HepG2 (cell line): Measurements from ENCODE around the gene POLE3. TPM values are rescaled to one million over a fixed set of nuclear protein-coding genes. Genes with fewer than 3 reads are reported as not detected.

ENCODE experiments used
- ASH2L ChIP-seq: fragments of 300-600, 200-600 bp; sonication (generic); IDR thresholded peaks from 2 replicates; pipeline ENCODE4 v1.7.0; 2017; ENCODE audit warnings: low read depth, mild to moderate bottlenecking, moderate library complexity, mixed read lengths, low read length; ENCODE audit not compliant: insufficient read length
- BRD4 ChIP-seq: sonication (generic); formaldehyde crosslinking; IDR thresholded peaks from 2 replicates; pipeline ENCODE4 v1.4.0; 2020; ENCODE audit warnings: missing genetic modification reagents
- DRAP1 ChIP-seq: IDR thresholded peaks from 2 replicates; pipeline ENCODE4 v1.6.1; 2016; ENCODE audit warnings: missing genetic modification reagents, missing compliant biosample characterization
- HNF1B ChIP-seq: sonication (generic); formaldehyde crosslinking; IDR thresholded peaks from 2 replicates; pipeline ENCODE4 v1.5.1; 2020; ENCODE audit warnings: mild to moderate bottlenecking, moderate library complexity, missing genetic modification reagents
- KLF12 ChIP-seq: sonication (generic); formaldehyde crosslinking; IDR thresholded peaks from 2 replicates; pipeline ENCODE4 v1.4.0; 2020; ENCODE audit warnings: missing genetic modification reagents, borderline replicate concordance
- MED1 ChIP-seq: sonication (generic); formaldehyde crosslinking; IDR thresholded peaks from 2 replicates; pipeline ENCODE4 v1.4.0; 2020; ENCODE audit warnings: missing genetic modification reagents
- MEF2D ChIP-seq: sonication (generic); formaldehyde crosslinking; IDR thresholded peaks from 2 replicates; pipeline ENCODE4 v1.5.1; 2020; ENCODE audit warnings: mild to moderate bottlenecking, missing genetic modification reagents
- MEIS1 ChIP-seq: sonication (generic); formaldehyde crosslinking; IDR thresholded peaks from 2 replicates; pipeline ENCODE4 v1.9.0; 2021; ENCODE audit warnings: mild to moderate bottlenecking, missing genetic modification reagents, moderate library complexity, borderline replicate concordance
- MIER2 ChIP-seq: IDR thresholded peaks from 2 replicates; pipeline ENCODE4 v1.6.1; 2016; ENCODE audit warnings: missing biosample characterization, missing genetic modification reagents
- NFYB ChIP-seq: sonication (generic); formaldehyde crosslinking; IDR thresholded peaks from 2 replicates; pipeline ENCODE4 v1.4.0; 2020; ENCODE audit warnings: missing genetic modification reagents
- POLR2G ChIP-seq: fragments of 200-400 bp; formaldehyde crosslinking; IDR thresholded peaks from 2 replicates; pipeline ENCODE4 v1.6.1; 2018; ENCODE audit warnings: mild to moderate bottlenecking, low read depth, low read length, moderate library complexity
- RAD21 ChIP-seq: fragments of 450-650 bp; formaldehyde crosslinking; IDR thresholded peaks from 2 replicates; pipeline ENCODE4 v1.5.0; 2020; ENCODE audit warnings: mild to moderate bottlenecking
- ZNF180 ChIP-seq: sonication (generic); formaldehyde crosslinking; IDR thresholded peaks from 2 replicates; pipeline ENCODE4 v1.4.0; 2020; ENCODE audit warnings: low read depth, missing genetic modification reagents, borderline replicate concordance
- ZNF24 ChIP-seq: fragments of 450-650 bp; IDR thresholded peaks from 2 replicates; pipeline ENCODE4 v1.6.1; 2017; ENCODE audit warnings: antibody characterized with exemption, mild to moderate bottlenecking
- ZNF281 ChIP-seq: sonication (generic); formaldehyde crosslinking; IDR thresholded peaks from 2 replicates; pipeline ENCODE4 v1.4.0; 2020; ENCODE audit warnings: missing genetic modification reagents, borderline replicate concordance
- ZNF44 ChIP-seq: sonication (generic); formaldehyde crosslinking; IDR thresholded peaks from 2 replicates; pipeline ENCODE4 v1.5.1; 2020; ENCODE audit warnings: mild to moderate bottlenecking, missing genetic modification reagents
- ZNF660 ChIP-seq: sonication (generic); formaldehyde crosslinking; IDR thresholded peaks from 2 replicates; pipeline ENCODE4 v1.5.1; 2020; ENCODE audit warnings: mild to moderate bottlenecking, low read depth, missing genetic modification reagents, borderline replicate concordance
- ZNF766 ChIP-seq: sonication (generic); formaldehyde crosslinking; IDR thresholded peaks from 2 replicates; pipeline ENCODE4 v1.5.0; 2020; ENCODE audit warnings: missing genetic modification reagents, borderline replicate concordance
- ZNF788 ChIP-seq: sonication (generic); formaldehyde crosslinking; IDR thresholded peaks from 2 replicates; pipeline ENCODE4 v1.5.0; 2020; ENCODE audit warnings: mild to moderate bottlenecking, missing genetic modification reagents, borderline replicate concordance
- ZNF850 ChIP-seq: sonication (generic); formaldehyde crosslinking; conservative IDR thresholded peaks from 2 replicates; pipeline ENCODE4 v1.9.0; 2021; ENCODE audit warnings: mild to moderate bottlenecking, missing genetic modification reagents
- polyA plus RNA-seq, 8 experiments: library from polyadenylated mRNA; depleted of rRNA in 3 of 8; stranded (reverse) in 7 of 8; unstranded in 1 of 8; fragments of >200 nt; fragmentation: Illumina TruSeq in 4 of 8; extraction: Trizol in 4 of 8; gene quantifications; 2 replicates each; pipeline versions ENCODE4 v1.2.1 to v1.2.3, GENCODE V29; 2011 to 2016; ENCODE audit warnings: low read depth in 4 of 8, missing spikeins in 1 of 8, mixed read lengths in 1 of 8; ENCODE audit not compliant: insufficient read depth in 1 of 8
- total RNA-seq, 5 experiments: library from RNA; depleted of rRNA; stranded (reverse); fragments of >200 nt; fragmentation: Illumina TruSeq; extraction: Trizol; gene quantifications; 2 replicates each; pipeline ENCODE4 v1.2.3, GENCODE V29; 2016; ENCODE audit warnings: low read depth in 1 of 5
- TF ChIP-seq, protein P1 (sequence below): sonication (generic); formaldehyde crosslinking; IDR thresholded peaks from 2 replicates; pipeline ENCODE4 v1.5.0; 2020; ENCODE audit warnings: missing genetic modification reagents, mild to moderate bottlenecking, borderline replicate concordance
- TF ChIP-seq, protein P2 (sequence below): sonication (generic); formaldehyde crosslinking; IDR thresholded peaks from 2 replicates; pipeline ENCODE4 v1.4.0; 2020; ENCODE audit warnings: missing genetic modification reagents; ENCODE audit errors: not compliant biosample characterization

Gene POLE3
- total and polyA plus RNA-seq, 2 of the 13 experiments (the other 11 are each of a cell fraction or from before 2014, with no cell fraction given), result 36.0 to 77.2 TPM

GRCh38 chr9:113381909-113382411 is 28.5 kb downstream of the POLE3 start (continued):
- TF ChIP-seq ZNF660 (CRISPR knock-in tag) (no peak), ZNF766 (CRISPR knock-in tag) (no peak), HNF1B (CRISPR knock-in tag) (0 out of 2 replicates have a peak, but pooled peaks have one; percentile 29), KLF12 (CRISPR knock-in tag) (no peak), RAD21 (CRISPR knock-in tag) (no peak), BRD4 (peak; percentile 51; the same call in 1 of the 2 replicates), ZNF24 (no peak), DRAP1 (CRISPR knock-in tag) (peak; percentile 62; the same call in 1 of the 2 replicates), ZNF788 (CRISPR knock-in tag) (no peak), ASH2L (peak; percentile 42), MEIS1 (CRISPR knock-in tag) (no peak), ZNF850 (CRISPR knock-in tag) (no peak), NFYB (CRISPR knock-in tag) (no peak), MEF2D (no peak), POLR2G (no peak), MIER2 (CRISPR knock-in tag) (0 out of 2 replicates have a peak, but pooled peaks have one; percentile 46), ZNF44 (CRISPR knock-in tag) (no peak), ZNF180 (CRISPR knock-in tag) (no peak), MED1 (peak; percentile 85), ZNF281 (CRISPR knock-in tag) (peak; percentile 89)
- TF ChIP-seq, protein P1, sequence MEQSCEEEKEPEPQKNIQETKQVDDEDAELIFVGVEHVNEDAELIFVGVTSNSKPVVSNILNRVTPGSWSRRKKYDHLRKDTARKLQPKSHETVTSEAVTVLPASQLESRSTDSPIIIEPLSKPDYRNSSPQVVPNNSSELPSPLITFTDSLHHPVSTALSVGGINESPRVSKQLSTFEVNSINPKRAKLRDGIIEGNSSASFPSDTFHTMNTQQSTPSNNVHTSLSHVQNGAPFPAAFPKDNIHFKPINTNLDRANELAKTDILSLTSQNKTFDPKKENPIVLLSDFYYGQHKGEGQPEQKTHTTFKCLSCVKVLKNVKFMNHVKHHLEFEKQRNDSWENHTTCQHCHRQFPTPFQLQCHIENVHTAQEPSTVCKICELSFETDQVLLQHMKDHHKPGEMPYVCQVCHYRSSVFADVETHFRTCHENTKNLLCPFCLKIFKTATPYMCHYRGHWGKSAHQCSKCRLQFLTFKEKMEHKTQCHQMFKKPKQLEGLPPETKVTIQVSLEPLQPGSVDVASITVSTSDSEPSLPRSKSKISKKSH, result no peak
- TF ChIP-seq, protein P2, sequence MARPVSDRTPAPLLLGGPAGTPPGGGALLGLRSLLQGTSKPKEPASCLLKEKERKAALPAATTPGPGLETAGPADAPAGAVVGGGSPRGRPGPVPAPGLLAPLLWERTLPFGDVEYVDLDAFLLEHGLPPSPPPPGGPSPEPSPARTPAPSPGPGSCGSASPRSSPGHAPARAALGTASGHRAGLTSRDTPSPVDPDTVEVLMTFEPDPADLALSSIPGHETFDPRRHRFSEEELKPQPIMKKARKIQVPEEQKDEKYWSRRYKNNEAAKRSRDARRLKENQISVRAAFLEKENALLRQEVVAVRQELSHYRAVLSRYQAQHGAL (CRISPR knock-in tag), result no peak
